ENCODE results near the gene INVS.

Gene INVS

GRCh38 chr9:100086097-100086635 is 12.9 kb upstream of the INVS start:
- no peak for ATAC-seq
- peak; percentile 57 for TF ChIP-seq ISL1 (CRISPR knock-in tag; IDR thresholded peaks at IDR 0.05)
- TF ChIP-seq CSDC2 (CRISPR knock-in tag; IDR thresholded peaks at IDR 0.05): no peak

- no peak for ATAC-seq
- peak; percentile 71 for TF ChIP-seq ISL1 (CRISPR knock-in tag; IDR thresholded peaks at IDR 0.05)
- TF ChIP-seq GLIS3 (CRISPR knock-in tag; IDR thresholded peaks at IDR 0.05): no peak
- peak; percentile 61; the same call in 1 of the 2 replicates for TF ChIP-seq CREB5 (CRISPR knock-in tag; IDR thresholded peaks at IDR 0.05; ENCODE audit: low read depth)
- no peak for TF ChIP-seq SNAI2 (CRISPR knock-in tag; IDR thresholded peaks at IDR 0.05)
- no peak for TF ChIP-seq BACH2 (CRISPR knock-in tag; IDR thresholded peaks at IDR 0.05; ENCODE audit: borderline replicate concordance)
Observed at GRCh38 chr9:100087218-100087617, 11.8 kb upstream of the INVS start.

- ATAC-seq: no peak
- TF ChIP-seq ZNF8 (CRISPR knock-in tag; IDR thresholded peaks at IDR 0.05) (no peak), SNAI2 (CRISPR knock-in tag; IDR thresholded peaks at IDR 0.05) (no peak), CSDC2 (CRISPR knock-in tag; IDR thresholded peaks at IDR 0.05) (no peak), OSR1 (CRISPR knock-in tag; IDR thresholded peaks at IDR 0.05) (no peak), ZNF70 (CRISPR knock-in tag; IDR thresholded peaks at IDR 0.05) (no peak), CREB5 (CRISPR knock-in tag; IDR thresholded peaks at IDR 0.05; ENCODE audit: low read depth) (no peak), RARB (CRISPR knock-in tag; IDR thresholded peaks at IDR 0.05) (no peak), POU6F1 (CRISPR knock-in tag; IDR thresholded peaks at IDR 0.05; ENCODE audit: borderline replicate concordance, low read depth) (no peak)
Observed at GRCh38 chr9:100088202-100088601, 10.8 kb upstream of the INVS start.

- TF ChIP-seq TSHZ2 (CRISPR knock-in tag; IDR thresholded peaks at IDR 0.05) (no peak), ZC3H10 (CRISPR knock-in tag; IDR thresholded peaks at IDR 0.05) (no peak), ZNF565 (CRISPR knock-in tag; conservative IDR thresholded peaks at IDR 0.05; ENCODE audit: low read depth) (no peak), ARNTL (CRISPR knock-in tag; IDR thresholded peaks at IDR 0.05; ENCODE audit: borderline replicate concordance, low read depth) (no peak), ZNF8 (CRISPR knock-in tag; IDR thresholded peaks at IDR 0.05) (no peak), OSR1 (CRISPR knock-in tag; IDR thresholded peaks at IDR 0.05) (no peak)
- ATAC-seq: no peak
Observed at GRCh38 chr9:100090880-100091279, 8.2 kb upstream of the INVS start.

- no peak for ATAC-seq
- TF ChIP-seq TSHZ2 (CRISPR knock-in tag; IDR thresholded peaks at IDR 0.05): no peak
- TF ChIP-seq OSR1 (CRISPR knock-in tag; IDR thresholded peaks at IDR 0.05): no peak
- no peak for TF ChIP-seq ZNF70 (CRISPR knock-in tag; IDR thresholded peaks at IDR 0.05)
- TF ChIP-seq SNAI2 (CRISPR knock-in tag; IDR thresholded peaks at IDR 0.05): no peak
- TF ChIP-seq ISL1 (CRISPR knock-in tag; IDR thresholded peaks at IDR 0.05): no peak
- TF ChIP-seq PPARA (CRISPR knock-in tag; IDR thresholded peaks at IDR 0.05; ENCODE audit: borderline replicate concordance): no peak
- no peak for TF ChIP-seq GLIS3 (CRISPR knock-in tag; IDR thresholded peaks at IDR 0.05)
- TF ChIP-seq TOX (CRISPR knock-in tag; IDR thresholded peaks at IDR 0.05; ENCODE audit: borderline replicate concordance): no peak
- TF ChIP-seq ESRRG (CRISPR knock-in tag; IDR thresholded peaks at IDR 0.05): no peak
- no peak for TF ChIP-seq PATZ1 (CRISPR knock-in tag; IDR thresholded peaks at IDR 0.05; ENCODE audit: borderline replicate concordance)
- no peak for TF ChIP-seq ZFP30 (CRISPR knock-in tag; IDR thresholded peaks at IDR 0.05)
- no peak for TF ChIP-seq ZNF8 (CRISPR knock-in tag; IDR thresholded peaks at IDR 0.05)
- TF ChIP-seq TCF4 (CRISPR knock-in tag; IDR thresholded peaks at IDR 0.05; ENCODE audit: borderline replicate concordance): no peak
Observed at GRCh38 chr9:100091650-100092049, 7.4 kb upstream of the INVS start.

Data from SK-N-SH treated with all-trans-retinoic acid at 6 μM for 48 hours (cell line).